Epithelial cell of proximal tubule (primary cell): ENCODE measurements around the gene FAM81A. TPM values are rescaled to one million over a fixed set of nuclear protein-coding genes. Genes with fewer than 3 reads are reported as not detected.
"Not testable (repeated sequence)": the region's sequence is repeated elsewhere in the genome, so short reads cannot be mapped to it uniquely, and the experiment has no call there.

Experiments used
- DNase-seq: peaks from one replicate; pipeline ENCODE4 v3.0.0-alpha.2; 2011; ENCODE audit warnings: low read depth
- H3K4me3 ChIP-seq: 2 replicates; pipeline ENCODE4 v1.5.1; 2011; ENCODE audit warnings: low read depth, mild to moderate bottlenecking, low read length
- CTCF ChIP-seq: conservative IDR thresholded peaks from 2 replicates; pipeline ENCODE4 v1.5.1; 2012; ENCODE audit warnings: low read depth, mild to moderate bottlenecking, low read length
- total RNA-seq: library from RNA; depleted of rRNA; stranded (reverse); fragments of >200 nt; gene quantifications from 2 replicates; pipeline ENCODE4 v1.2.3, GENCODE V29; 2015

The FAM81A gene
- total RNA-seq, 1 donor from 2014 or later = 5.2 TPM

- no peak for TF ChIP-seq CTCF
- no peak for DNase-seq
Observed at GRCh38 chr15:59521443-59521842, 83.5 kb downstream of the FAM81A start.

GRCh38 chr15:59522988-59523461, 85.0 kb downstream of the FAM81A start:
- no peak overlapping the region for H3K4me3 ChIP-seq
- no peak for DNase-seq
- TF ChIP-seq CTCF = no peak

More at GRCh38 chr15:59521443-59521842, 83.5 kb downstream of the FAM81A start:
- H3K4me3 ChIP-seq = no peak overlapping the region

GRCh38 chr15:59523702-59524101, 85.7 kb downstream of the FAM81A start:
- no peak for DNase-seq
- TF ChIP-seq CTCF = no peak

GRCh38 chr15:59524331-59524731, 86.3 kb downstream of the FAM81A start:
- no peak overlapping the region for H3K4me3 ChIP-seq
- no peak for DNase-seq
- no peak for TF ChIP-seq CTCF

More at GRCh38 chr15:59523702-59524101, 85.7 kb downstream of the FAM81A start:
- no peak overlapping the region for H3K4me3 ChIP-seq

GRCh38 chr15:59526466-59526865, 88.5 kb downstream of the FAM81A start:
- DNase-seq, H3K4me3 ChIP-seq: not testable (repeated sequence)

- TF ChIP-seq CTCF = no peak
- no peak for DNase-seq
- no peak overlapping the region for H3K4me3 ChIP-seq
Observed at GRCh38 chr15:59528429-59528828, 90.4 kb downstream of the FAM81A start.

GRCh38 chr15:59528961-59529402, 91.0 kb downstream of the FAM81A start:
- no peak overlapping the region for H3K4me3 ChIP-seq
- peak; percentile 42 for DNase-seq
- peak; percentile 86 for TF ChIP-seq CTCF
